ENCODE results near the gene DAZAP2.

DNA sequence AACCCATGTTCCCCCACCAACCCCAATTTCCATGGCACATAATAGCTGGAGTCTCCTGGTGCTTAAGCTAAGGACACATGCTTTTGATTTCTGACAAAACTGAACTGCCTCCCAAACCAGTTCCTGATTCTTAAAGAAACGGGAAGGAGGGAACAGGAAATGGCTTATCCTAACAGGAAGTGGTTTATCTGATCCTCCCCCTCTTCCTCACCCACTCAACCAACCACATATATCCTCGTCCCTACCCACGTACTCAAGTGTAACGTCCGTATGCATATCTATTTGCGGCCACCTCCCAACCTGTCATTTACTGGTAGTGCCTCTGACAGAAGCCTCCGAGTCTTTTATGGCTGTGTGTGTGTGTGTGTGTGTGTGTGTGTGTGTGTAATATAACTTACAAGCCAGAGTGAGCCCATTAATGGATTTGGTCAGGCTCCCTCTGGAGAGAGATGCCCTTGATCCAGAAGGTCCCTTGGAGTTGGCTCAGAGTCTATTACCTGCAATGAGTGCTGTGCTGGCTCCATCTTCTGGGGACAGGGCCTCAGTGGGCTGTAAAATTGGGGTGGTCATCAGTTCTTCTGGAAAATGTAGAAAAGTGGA, 7.7 kb downstream of the DAZAP2 start:
- TF ChIP-seq, protein P1, sequence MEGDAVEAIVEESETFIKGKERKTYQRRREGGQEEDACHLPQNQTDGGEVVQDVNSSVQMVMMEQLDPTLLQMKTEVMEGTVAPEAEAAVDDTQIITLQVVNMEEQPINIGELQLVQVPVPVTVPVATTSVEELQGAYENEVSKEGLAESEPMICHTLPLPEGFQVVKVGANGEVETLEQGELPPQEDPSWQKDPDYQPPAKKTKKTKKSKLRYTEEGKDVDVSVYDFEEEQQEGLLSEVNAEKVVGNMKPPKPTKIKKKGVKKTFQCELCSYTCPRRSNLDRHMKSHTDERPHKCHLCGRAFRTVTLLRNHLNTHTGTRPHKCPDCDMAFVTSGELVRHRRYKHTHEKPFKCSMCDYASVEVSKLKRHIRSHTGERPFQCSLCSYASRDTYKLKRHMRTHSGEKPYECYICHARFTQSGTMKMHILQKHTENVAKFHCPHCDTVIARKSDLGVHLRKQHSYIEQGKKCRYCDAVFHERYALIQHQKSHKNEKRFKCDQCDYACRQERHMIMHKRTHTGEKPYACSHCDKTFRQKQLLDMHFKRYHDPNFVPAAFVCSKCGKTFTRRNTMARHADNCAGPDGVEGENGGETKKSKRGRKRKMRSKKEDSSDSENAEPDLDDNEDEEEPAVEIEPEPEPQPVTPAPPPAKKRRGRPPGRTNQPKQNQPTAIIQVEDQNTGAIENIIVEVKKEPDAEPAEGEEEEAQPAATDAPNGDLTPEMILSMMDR (IDR thresholded peaks at IDR 0.05; ENCODE audit: low read depth, low read length): no peak
- no peak for TF ChIP-seq POLR2A (IDR thresholded peaks at IDR 0.05; ENCODE audit: extremely low read depth, insufficient read length)
